Thoracic aorta (tissue), 2 donors: ENCODE measurements around the gene LITAF. TPM values are rescaled to one million over a fixed set of nuclear protein-coding genes. Genes with fewer than 3 reads are reported as not detected.

Experiments
- ATAC-seq: fragments of 150-250 bp; one replicate; pipeline ENCODE4 v1.8.0; 2017; ENCODE audit warnings: low read depth; ENCODE audit not compliant: insufficient number of reproducible peaks, low FRiP score
- DNase-seq: peaks from one replicate; pipeline ENCODE4 v3.0.0-alpha.2; 2020; ENCODE audit warnings: low spot score
- H3K27ac ChIP-seq, 2 donors: fragments of 200-600 bp; sonication (generic); 1 replicate in 1 of 2; 2 replicates in 1 of 2; pipeline ENCODE4 v1.5.1; 2016; ENCODE audit warnings: mild to moderate bottlenecking in 2 of 2, moderate library complexity in 2 of 2
- H3K27me3 ChIP-seq: fragments of 200-600 bp; sonication (generic); replicated peaks from 2 replicates; pipeline ENCODE4 v1.6.0; 2016; ENCODE audit warnings: mild to moderate bottlenecking; ENCODE audit not compliant: insufficient read depth
- H3K36me3 ChIP-seq: fragments of 200-600 bp; sonication (generic); one replicate; pipeline ENCODE4 v1.5.1; 2016
- H3K4me1 ChIP-seq, 2 donors: fragments of 200-600 bp; sonication (generic); 1 replicate in 1 of 2; 2 replicates in 1 of 2; pipeline versions ENCODE4 v1.5.1 to v1.6.0; 2016; ENCODE audit warnings: low read depth in 2 of 2, mild to moderate bottlenecking in 1 of 2; ENCODE audit not compliant: control insufficient read depth in 1 of 2
- H3K4me3 ChIP-seq: fragments of 200-600 bp; sonication (generic); 2 replicates; pipeline ENCODE4 v1.5.1; 2016; ENCODE audit warnings: mild to moderate bottlenecking
- H3K9me3 ChIP-seq: fragments of 200-600 bp; sonication (generic); 2 replicates; pipeline ENCODE4 v1.5.1; 2016
- CTCF ChIP-seq: fragments of 200-600 bp; sonication (generic); IDR thresholded peaks from one replicate; pipeline ENCODE4 v1.5.1; 2019; ENCODE audit warnings: antibody characterized with exemption
- total RNA-seq, 2 donors: library from RNA; depleted of rRNA; stranded (reverse); fragments of >200 nt; gene quantifications; one replicate each; pipeline versions ENCODE4 v1.1.0 to v1.2.3, GENCODE V29; 2016

LITAF gene
- total RNA-seq, 2 donors from 2014 or later, result 124 to 146 TPM

- ATAC-seq, result no peak
- H3K4me1 ChIP-seq, result peaks cover 5 to 35% of the 10 kb centered on the region in 2 donors
These were observed 16.6 kb upstream of the LITAF start for GRCh38 chr16:11603331-11603750.

GRCh38 chr16:11602321-11602720 lies 15.6 kb upstream of the LITAF start:
- no peak overlapping the region for H3K4me3 ChIP-seq
- no peaks in the 10 kb centered on the region for H3K27me3 ChIP-seq
- no peaks in the 10 kb centered on the region for H3K9me3 ChIP-seq
- no peaks in the 10 kb centered on the region for H3K36me3 ChIP-seq
- no peak overlapping the region for H3K27ac ChIP-seq
- no peak for TF ChIP-seq CTCF
- no peak for ATAC-seq
- H3K4me1 ChIP-seq, result peaks cover 10 to 45% of the 10 kb centered on the region in 2 donors
- DNase-seq, result no peak

More at GRCh38 chr16:11603331-11603750, 16.6 kb upstream of the LITAF start:
- no peak for TF ChIP-seq CTCF
- H3K36me3 ChIP-seq, result no peaks in the 10 kb centered on the region
- H3K4me3 ChIP-seq, result no peak overlapping the region
- H3K27ac ChIP-seq, result no peak overlapping the region
- no peaks in the 10 kb centered on the region for H3K27me3 ChIP-seq
- no peaks in the 10 kb centered on the region for H3K9me3 ChIP-seq
- DNase-seq, result no peak

- H3K9me3 ChIP-seq, result no peaks in the 10 kb centered on the region
- no peak for DNase-seq
These were observed 15.2 kb upstream of the LITAF start for GRCh38 chr16:11601911-11602310.

GRCh38 chr16:11601425-11601824 lies 14.7 kb upstream of the LITAF start:
- no peak for ATAC-seq
- TF ChIP-seq CTCF, result no peak

More at GRCh38 chr16:11601911-11602310, 15.2 kb upstream of the LITAF start:
- no peaks in the 10 kb centered on the region for H3K36me3 ChIP-seq
- no peaks in the 10 kb centered on the region for H3K27me3 ChIP-seq
- no peak for TF ChIP-seq CTCF
- peaks cover 13 to 50% of the 10 kb centered on the region in 2 donors for H3K4me1 ChIP-seq
- no peak overlapping the region for H3K27ac ChIP-seq
- H3K4me3 ChIP-seq, result no peak overlapping the region
- ATAC-seq, result no peak

GRCh38 chr16:11599579-11599978 lies 12.9 kb upstream of the LITAF start:
- H3K9me3 ChIP-seq, result no peaks in the 10 kb centered on the region
- no peaks in the 10 kb centered on the region for H3K27me3 ChIP-seq
- H3K36me3 ChIP-seq, result no peaks in the 10 kb centered on the region
- no peak overlapping the region for H3K4me3 ChIP-seq
- no peak for ATAC-seq
- H3K4me1 ChIP-seq, result peaks cover 10 to 45% of the 10 kb centered on the region in 2 donors
- H3K27ac ChIP-seq, result no peak overlapping the region
- no peak for TF ChIP-seq CTCF
- DNase-seq, result no peak

More at GRCh38 chr16:11601425-11601824, 14.7 kb upstream of the LITAF start:
- no peak for DNase-seq
- Histone ChIP-seq H3K4me1 (peaks cover 13 to 52% of the 10 kb centered on the region in 2 donors), H3K4me3 (no peak overlapping the region), H3K27me3 (no peaks in the 10 kb centered on the region), H3K36me3 (no peaks in the 10 kb centered on the region), H3K27ac (no peak overlapping the region), H3K9me3 (no peaks in the 10 kb centered on the region)
